Epidermal melanocyte (primary cell): ENCODE results near the gene MRPL52.
A peak's percentile ranks its signal among the peaks of the same experiment; 100 is the strongest.
"Not testable (repeated sequence)": the region's sequence is repeated elsewhere in the genome, so short reads cannot be mapped to it uniquely, and the experiment has no call there.

ENCODE experiments used
- DNase-seq: peaks from one replicate; pipeline ENCODE4 v3.0.0; 2011; ENCODE audit warnings: low spot score; ENCODE audit not compliant: insufficient read length

The MRPL52 gene

GRCh38 chr14:22808388-22809209 is 21.1 kb upstream of the MRPL52 start:
- no peak for DNase-seq

- no peak for DNase-seq
Measured at GRCh38 chr14:22811722-22812121, 18.0 kb upstream of the MRPL52 start.

GRCh38 chr14:22812744-22813143 is 16.9 kb upstream of the MRPL52 start:
- DNase-seq, result no peak

- DNase-seq, result no peak
Measured at GRCh38 chr14:22813145-22813544, 16.5 kb upstream of the MRPL52 start.

GRCh38 chr14:22814373-22814772 is 15.3 kb upstream of the MRPL52 start:
- DNase-seq, result no peak

- DNase-seq, result no peak
Measured at GRCh38 chr14:22814941-22815713, 14.6 kb upstream of the MRPL52 start, which contains the start of gene SLC7A7. Gene SLC7A7 (minus strand): TSS chr14:22815435. CDS start chr14:22813398, 2,037 bp downstream.

GRCh38 chr14:22819151-22819988 is 10.3 kb upstream of the MRPL52 start:
- DNase-seq, result peak; percentile 50

GRCh38 chr14:22820731-22821130 is 9.0 kb upstream of the MRPL52 start:
- DNase-seq, result no peak

- no peak for DNase-seq
Measured at GRCh38 chr14:22821193-22822015, 8.3 kb upstream of the MRPL52 start.

GRCh38 chr14:22822016-22822570 is 7.6 kb upstream of the MRPL52 start:
- DNase-seq, result no peak

GRCh38 chr14:22822571-22823098 is 7.1 kb upstream of the MRPL52 start:
- DNase-seq, result peak; percentile 74

- no peak for DNase-seq
Measured at GRCh38 chr14:22824711-22825359, 4.9 kb upstream of the MRPL52 start.

- DNase-seq, result not testable (repeated sequence)
Measured at GRCh38 chr14:22829076-22829660, 519 bp upstream of the MRPL52 start.

GRCh38 chr14:22830443-22831010 is 840 bp downstream of the MRPL52 start:
- no peak for DNase-seq

- no peak for DNase-seq
Measured at GRCh38 chr14:22835505-22835904, 5.8 kb downstream of the MRPL52 start.

- peak; percentile 97 for DNase-seq
Measured at GRCh38 chr14:22836301-22837113, 6.8 kb downstream of the MRPL52 start, which contains the start of gene MMP14. Gene MMP14 (plus strand): TSS chr14:22836585. CDS start chr14:22836818, 233 bp downstream.

GRCh38 chr14:22837114-22837749 is 7.5 kb downstream of the MRPL52 start:
- DNase-seq, result no peak
